Suprapubic skin (tissue), 4 donors: Measurements from ENCODE around the gene ROPN1L. TPM values are rescaled to one million over a fixed set of nuclear protein-coding genes. Genes with fewer than 3 reads are reported as not detected.

Source experiments
- DNase-seq, 2 donors: peaks; one replicate each; pipeline ENCODE4 v3.0.0-alpha.2; 2019; ENCODE audit warnings: low spot score in 2 of 2
- H3K27ac ChIP-seq: fragments of 200-600 bp; sonication (generic); one replicate; pipeline ENCODE4 v1.5.1; 2019
- H3K27me3 ChIP-seq: fragments of 200-600 bp; sonication (generic); one replicate; pipeline ENCODE4 v1.5.1; 2019
- H3K36me3 ChIP-seq: fragments of 200-600 bp; sonication (generic); one replicate; pipeline ENCODE4 v1.5.1; 2019
- H3K4me1 ChIP-seq: fragments of 200-600 bp; sonication (generic); one replicate; pipeline ENCODE4 v1.5.1; 2019
- H3K4me3 ChIP-seq: fragments of 200-600 bp; sonication (generic); one replicate; pipeline ENCODE4 v1.5.1; 2019; ENCODE audit warnings: mild to moderate bottlenecking
- H3K9me3 ChIP-seq: fragments of 200-600 bp; sonication (generic); one replicate; pipeline ENCODE4 v1.5.1; 2019
- EP300 ChIP-seq: sonication (generic); formaldehyde crosslinking; IDR thresholded peaks from one replicate; pipeline ENCODE4 v1.6.1; 2017; ENCODE audit warnings: antibody characterized with exemption
- POLR2A ChIP-seq, 2 donors: fragments of 450-650 bp; IDR thresholded peaks; one replicate each; pipeline ENCODE4 v1.6.1; 2017; ENCODE audit warnings: antibody characterized with exemption in 2 of 2, mild to moderate bottlenecking in 2 of 2, moderate library complexity in 2 of 2
- POLR2AphosphoS5 ChIP-seq, 3 donors: sonication (generic); formaldehyde crosslinking; IDR thresholded peaks; one replicate each; pipeline ENCODE4 v1.6.1; 2017; ENCODE audit warnings: antibody characterized with exemption in 3 of 3
- WGBS: methylation state at CpG from one replicate; pipeline ENCODE4 v1.1.5; 2018; 5-methylcytosine and 5-hydroxymethylcytosine counted together
- total RNA-seq, 4 donors: library from RNA; depleted of rRNA; stranded (reverse); fragments of >200 nt; gene quantifications; one replicate each; pipeline ENCODE4 v1.1.0, GENCODE V29; 2016
- TF ChIP-seq, protein P1 (sequence below), 2 donors: fragments of 200-600 bp in 1 of 2; fragments of 450-650 bp in 1 of 2; sonication (generic) in 1 of 2; IDR thresholded peaks; one replicate each; pipeline ENCODE4 v1.5.1; 2016 to 2019; ENCODE audit warnings: antibody characterized with exemption in 2 of 2, mild to moderate bottlenecking in 1 of 2, moderate library complexity in 1 of 2

ROPN1L gene
- total RNA-seq, 4 donors from 2014 or later = 0.81 TPM; not detected in 3

GRCh38 chr5:10499066-10499465 lies 57.4 kb downstream of the ROPN1L start:
- H3K9me3 ChIP-seq = peaks cover 8% of the 10 kb centered on the region
- no peak overlapping the region for H3K4me3 ChIP-seq
- TF ChIP-seq POLR2AphosphoS5 (IDR thresholded peaks at IDR 0.05) (no peak), EP300 (no peak), POLR2A (IDR thresholded peaks at IDR 0.05) (no peak)
- TF ChIP-seq, protein P1, sequence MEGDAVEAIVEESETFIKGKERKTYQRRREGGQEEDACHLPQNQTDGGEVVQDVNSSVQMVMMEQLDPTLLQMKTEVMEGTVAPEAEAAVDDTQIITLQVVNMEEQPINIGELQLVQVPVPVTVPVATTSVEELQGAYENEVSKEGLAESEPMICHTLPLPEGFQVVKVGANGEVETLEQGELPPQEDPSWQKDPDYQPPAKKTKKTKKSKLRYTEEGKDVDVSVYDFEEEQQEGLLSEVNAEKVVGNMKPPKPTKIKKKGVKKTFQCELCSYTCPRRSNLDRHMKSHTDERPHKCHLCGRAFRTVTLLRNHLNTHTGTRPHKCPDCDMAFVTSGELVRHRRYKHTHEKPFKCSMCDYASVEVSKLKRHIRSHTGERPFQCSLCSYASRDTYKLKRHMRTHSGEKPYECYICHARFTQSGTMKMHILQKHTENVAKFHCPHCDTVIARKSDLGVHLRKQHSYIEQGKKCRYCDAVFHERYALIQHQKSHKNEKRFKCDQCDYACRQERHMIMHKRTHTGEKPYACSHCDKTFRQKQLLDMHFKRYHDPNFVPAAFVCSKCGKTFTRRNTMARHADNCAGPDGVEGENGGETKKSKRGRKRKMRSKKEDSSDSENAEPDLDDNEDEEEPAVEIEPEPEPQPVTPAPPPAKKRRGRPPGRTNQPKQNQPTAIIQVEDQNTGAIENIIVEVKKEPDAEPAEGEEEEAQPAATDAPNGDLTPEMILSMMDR (IDR thresholded peaks at IDR 0.05) = no peak
- H3K27ac ChIP-seq = no peak overlapping the region
- no peaks in the 10 kb centered on the region for H3K4me1 ChIP-seq
- DNase-seq = no peak
- H3K27me3 ChIP-seq = no peaks in the 10 kb centered on the region
- 86% methylated on average over 9 of the region's 9 CpGs for WGBS
- no peaks in the 10 kb centered on the region for H3K36me3 ChIP-seq

DNA sequence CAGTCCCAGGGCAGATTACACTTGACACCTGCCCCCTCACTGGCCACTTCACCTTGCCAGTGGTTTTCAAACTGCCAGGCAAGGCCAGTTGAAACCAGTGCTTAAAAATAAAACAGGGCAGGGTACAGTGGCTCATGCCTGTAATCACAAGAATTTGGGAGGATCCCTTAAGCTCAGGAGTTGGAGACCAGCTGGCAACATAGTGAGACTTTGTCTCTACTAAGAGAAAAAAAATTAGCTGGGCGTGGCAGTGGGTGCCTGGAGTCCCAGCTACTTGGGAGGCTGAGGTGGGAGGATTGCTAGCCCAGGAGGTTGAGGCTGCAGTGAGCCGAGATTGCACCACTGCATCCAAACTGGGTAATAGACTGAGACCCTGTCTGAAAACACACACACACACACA lies 58.1 kb downstream of the ROPN1L start:
- Histone ChIP-seq H3K27ac (no peak overlapping the region), H3K4me1 (no peaks in the 10 kb centered on the region), H3K36me3 (no peaks in the 10 kb centered on the region), H3K4me3 (no peak overlapping the region), H3K9me3 (peaks cover 3% of the 10 kb centered on the region), H3K27me3 (no peaks in the 10 kb centered on the region)
- WGBS = 89% methylated on average over 2 of the region's 2 CpGs
- TF ChIP-seq POLR2AphosphoS5 (IDR thresholded peaks at IDR 0.05) (no peak), EP300 (no peak), POLR2A (IDR thresholded peaks at IDR 0.05) (no peak)
- TF ChIP-seq, protein P1 (IDR thresholded peaks at IDR 0.05) = no peak
- DNase-seq = no peak

DNA sequence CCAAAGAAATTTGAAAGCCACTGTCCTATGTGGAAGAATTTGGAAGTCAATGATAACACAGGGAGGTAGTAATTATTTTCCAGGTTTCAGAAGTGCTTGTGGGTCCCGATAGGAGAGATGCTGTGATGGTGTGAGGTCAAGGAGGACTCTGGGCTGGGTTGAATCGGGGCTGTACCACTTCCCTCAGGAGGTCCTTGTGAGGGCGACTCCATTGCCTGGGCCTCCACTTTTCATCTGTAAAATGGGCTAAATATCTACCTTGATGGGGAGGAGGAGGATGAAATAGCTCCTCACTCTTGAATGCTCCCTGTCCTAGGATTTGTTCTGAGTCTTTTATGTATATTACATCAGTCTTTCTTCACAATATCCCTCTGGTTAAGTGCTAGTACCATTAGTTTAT lies 59.0 kb downstream of the ROPN1L start:
- H3K4me1 ChIP-seq = no peaks in the 10 kb centered on the region
- no peaks in the 10 kb centered on the region for H3K36me3 ChIP-seq
- H3K27me3 ChIP-seq = no peaks in the 10 kb centered on the region
- DNase-seq = no peak
- H3K9me3 ChIP-seq = no peaks in the 10 kb centered on the region
- H3K27ac ChIP-seq = no peak overlapping the region
- H3K4me3 ChIP-seq = no peak overlapping the region
- WGBS = 96% methylated on average over 3 of the region's 3 CpGs
- TF ChIP-seq, protein P1 (IDR thresholded peaks at IDR 0.05) = no peak
- no peak for TF ChIP-seq POLR2A (IDR thresholded peaks at IDR 0.05)
- no peak for TF ChIP-seq EP300
- TF ChIP-seq POLR2AphosphoS5 (IDR thresholded peaks at IDR 0.05) = no peak

DNA sequence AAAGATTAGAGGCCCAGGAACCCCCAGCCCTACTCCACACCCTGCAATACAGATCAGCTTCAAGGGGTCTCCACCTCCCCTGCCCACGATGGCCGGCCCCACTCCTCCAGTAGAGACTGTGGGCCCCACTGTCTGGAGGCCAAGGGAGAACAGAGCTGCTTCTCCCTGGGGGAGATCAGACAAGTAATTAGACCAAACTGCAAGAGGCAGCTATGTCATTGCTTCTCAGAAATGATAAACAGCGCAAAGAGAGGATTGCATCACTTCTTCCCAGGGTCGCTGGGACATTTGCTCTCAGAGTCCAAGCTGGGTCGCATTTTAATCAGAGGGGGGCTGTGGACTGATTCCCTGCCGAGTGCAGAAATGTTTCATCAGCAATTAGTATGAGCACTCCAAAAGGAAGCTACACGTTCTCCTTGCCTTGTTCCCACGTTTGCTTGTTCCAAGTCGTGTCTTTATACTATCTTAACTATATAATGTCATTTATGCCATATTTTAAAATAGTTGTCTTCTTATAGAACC lies 59.9 kb downstream of the ROPN1L start:
- Histone ChIP-seq H3K4me1 (no peaks in the 10 kb centered on the region), H3K4me3 (no peak overlapping the region), H3K36me3 (no peaks in the 10 kb centered on the region), H3K9me3 (no peaks in the 10 kb centered on the region), H3K27me3 (no peaks in the 10 kb centered on the region), H3K27ac (no peak overlapping the region)
- WGBS = 73% methylated on average over 9 of the region's 9 CpGs
- TF ChIP-seq POLR2A (IDR thresholded peaks at IDR 0.05) (no peak), EP300 (no peak), POLR2AphosphoS5 (IDR thresholded peaks at IDR 0.05) (no peak)
- TF ChIP-seq, protein P1 (IDR thresholded peaks at IDR 0.05) = no peak
- no peak for DNase-seq

GRCh38 chr5:10502130-10502529 lies 60.5 kb downstream of the ROPN1L start:
- Histone ChIP-seq H3K4me3 (no peak overlapping the region), H3K36me3 (no peaks in the 10 kb centered on the region), H3K27me3 (no peaks in the 10 kb centered on the region), H3K27ac (no peak overlapping the region), H3K4me1 (no peaks in the 10 kb centered on the region), H3K9me3 (no peaks in the 10 kb centered on the region)
- 93% methylated on average over 8 of the region's 8 CpGs for WGBS
- TF ChIP-seq EP300 (no peak), POLR2A (IDR thresholded peaks at IDR 0.05) (no peak), POLR2AphosphoS5 (IDR thresholded peaks at IDR 0.05) (no peak)
- TF ChIP-seq, protein P1 (IDR thresholded peaks at IDR 0.05) = no peak
- DNase-seq = no peak
